A549 treated with CpdA at 1 μM for 4 hours (cell line): ENCODE measurements around the gene SCFD2. TPM values are rescaled to one million over a fixed set of nuclear protein-coding genes. Genes with fewer than 3 reads are reported as not detected.

ENCODE experiments used
- total RNA-seq: library from RNA; stranded (reverse); fragments of 200-300 nt; extraction: Qiagen RNA extraction; gene quantifications from 5 replicates; pipeline ENCODE4 v1.2.3, GENCODE V29; 2022; ENCODE audit warnings: low read depth

SCFD2 gene
- total RNA-seq: 7.3 to 8.5 TPM (median 7.7 TPM) in 5 replicates

GRCh38 chr4:53365486-53366300 lies at the start of gene SCFD2:
Gene SCFD2, minus strand, starts transcription at chr4:53366061.

GRCh38 chr4:53377319-53378170 lies 11.7 kb upstream of the SCFD2 start, which contains the start of gene FIP1L1:
Gene FIP1L1, plus strand, starts transcription at chr4:53377641. Its CDS starts 198 bp downstream, at chr4:53377839.

GRCh38 chr4:52861879-52862616 lies 503.8 kb downstream of the SCFD2 start, which contains the start of gene RASL11B:
Gene RASL11B, plus strand, starts transcription at chr4:52862317. Its CDS starts 191 bp downstream, at chr4:52862508.

Other genes starting within 250 kb of the SCFD2 start
- 28.3 to 40.9 TPM (median 34.9 TPM) in 5 replicates for gene FIP1L1, start 11.6 kb upstream of the SCFD2 start, total RNA-seq
- gene LNX1, start 225.4 kb upstream of the SCFD2 start, total RNA-seq: 0.07 to 0.09 TPM (median 0.07 TPM) in 3 of 5 replicates, not detected in the others